SU-DHL-6 (cell line): Measurements from ENCODE around the gene ANAPC2.

Source experiments
- CTCF ChIP-seq: fragments of 200-600 bp; sonication (generic); IDR thresholded peaks from one replicate; pipeline ENCODE4 v1.5.1; 2017; ENCODE audit warnings: antibody characterized with exemption, mild to moderate bottlenecking, low read length, moderate library complexity; ENCODE audit not compliant: insufficient read depth, poor library complexity, severe bottlenecking
- EZH2phosphoT487 ChIP-seq: fragments of 200-600 bp; sonication (generic), shearing (Covaris generic); conservative IDR thresholded peaks from 2 replicates; pipeline ENCODE4 v1.6.1; 2018; ENCODE audit warnings: mild to moderate bottlenecking, antibody characterized with exemption, low read length, moderate library complexity, mixed read lengths

- TF ChIP-seq CTCF (no peak), EZH2phosphoT487 (no peak)
Observed at GRCh38 chr9:137179761-137180160, 8.6 kb downstream of the ANAPC2 start.
